Type B pancreatic cell (in vitro differentiated cells): ENCODE measurements around the gene TRPM3. TPM values are rescaled to one million over a fixed set of nuclear protein-coding genes. Genes with fewer than 3 reads are reported as not detected.
A peak's percentile ranks its signal among the peaks of the same experiment; 100 is the strongest.

ENCODE experiments used
- DNase-seq: peaks from one replicate; pipeline ENCODE4 v3.0.0; 2021; ENCODE audit warnings: mixed read lengths; ENCODE audit not compliant: unreplicated experiment; ENCODE audit errors: extremely low spot score
- H3K27ac Mint-ChIP-seq: 2 replicates; pipeline ENCODE4 v1.8.0; 2021; ENCODE audit warnings: mild to moderate bottlenecking, mixed read lengths
- H3K27me3 Mint-ChIP-seq: 2 replicates; pipeline ENCODE4 v1.8.0; 2021; ENCODE audit warnings: mixed read lengths
- H3K36me3 Mint-ChIP-seq: 2 replicates; pipeline ENCODE4 v1.8.0; 2021; ENCODE audit warnings: mixed read lengths
- H3K4me1 Mint-ChIP-seq: one replicate; pipeline ENCODE4 v1.8.0; 2021; ENCODE audit warnings: mixed read lengths; ENCODE audit not compliant: unreplicated experiment
- H3K4me3 Mint-ChIP-seq: 2 replicates; pipeline ENCODE4 v1.8.0; 2021; ENCODE audit warnings: mild to moderate bottlenecking, mixed read lengths
- H3K9me3 Mint-ChIP-seq: 2 replicates; pipeline ENCODE4 v1.8.0; 2021; ENCODE audit warnings: mixed read lengths
- microRNA-seq: library from miRNA; unstranded; fragments of <30 nt; microRNA quantifications from one replicate; pipeline ENCODE4, GENCODE V29; 2020
- total RNA-seq: library from RNA; stranded (reverse); gene quantifications from 2 replicates; pipeline ENCODE4 v1.2.1, GENCODE V29; 2021; ENCODE audit warnings: low replicate concordance
- TF ChIP-seq, protein P1 (sequence below): fragments of 200-600 bp; sonication (generic); conservative IDR thresholded peaks from 2 replicates; pipeline ENCODE4 v1.5.0; 2021; ENCODE audit warnings: antibody characterized with exemption, mild to moderate bottlenecking

TRPM3 gene
- total RNA-seq, 1 donor from 2014 or later: 17.0 TPM

DNA sequence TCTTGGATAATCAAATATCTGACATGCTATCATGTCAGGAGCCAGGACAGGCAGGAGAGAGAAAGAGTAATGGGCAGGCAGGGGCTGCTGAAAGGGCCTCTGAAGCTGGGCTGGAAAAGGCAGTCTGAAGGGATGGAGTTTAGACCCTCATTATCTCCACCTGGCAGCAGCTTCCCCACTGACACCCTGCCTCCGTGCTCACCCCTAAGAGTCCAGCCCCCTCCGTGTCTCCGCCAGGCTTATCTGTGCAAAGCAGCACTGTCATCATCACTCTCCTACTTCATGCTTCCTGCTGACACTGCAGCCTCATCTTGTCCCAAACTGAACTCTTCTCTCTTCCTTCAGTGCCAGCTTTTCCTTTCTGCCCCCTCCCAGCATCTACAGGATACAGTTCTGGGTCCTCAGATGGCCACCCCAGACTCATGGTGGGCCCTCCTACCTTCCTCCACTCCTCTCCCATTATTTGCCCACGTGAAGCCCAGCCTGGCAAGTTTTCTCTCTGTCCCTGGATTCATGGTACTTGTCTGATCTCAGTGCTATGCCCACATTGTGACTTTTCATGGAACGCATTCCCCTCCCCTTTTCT is 636.1 kb downstream of the TRPM3 start:
- Mint-ChIP-seq H3K9me3 (no peaks in the 10 kb centered on the region), H3K27ac (peak overlapping the region; percentile 67), H3K36me3 (no peaks in the 10 kb centered on the region), H3K27me3 (no peaks in the 10 kb centered on the region), H3K4me3 (no peak overlapping the region), H3K4me1 (peaks cover 22% of the 10 kb centered on the region)
- TF ChIP-seq, protein P1, sequence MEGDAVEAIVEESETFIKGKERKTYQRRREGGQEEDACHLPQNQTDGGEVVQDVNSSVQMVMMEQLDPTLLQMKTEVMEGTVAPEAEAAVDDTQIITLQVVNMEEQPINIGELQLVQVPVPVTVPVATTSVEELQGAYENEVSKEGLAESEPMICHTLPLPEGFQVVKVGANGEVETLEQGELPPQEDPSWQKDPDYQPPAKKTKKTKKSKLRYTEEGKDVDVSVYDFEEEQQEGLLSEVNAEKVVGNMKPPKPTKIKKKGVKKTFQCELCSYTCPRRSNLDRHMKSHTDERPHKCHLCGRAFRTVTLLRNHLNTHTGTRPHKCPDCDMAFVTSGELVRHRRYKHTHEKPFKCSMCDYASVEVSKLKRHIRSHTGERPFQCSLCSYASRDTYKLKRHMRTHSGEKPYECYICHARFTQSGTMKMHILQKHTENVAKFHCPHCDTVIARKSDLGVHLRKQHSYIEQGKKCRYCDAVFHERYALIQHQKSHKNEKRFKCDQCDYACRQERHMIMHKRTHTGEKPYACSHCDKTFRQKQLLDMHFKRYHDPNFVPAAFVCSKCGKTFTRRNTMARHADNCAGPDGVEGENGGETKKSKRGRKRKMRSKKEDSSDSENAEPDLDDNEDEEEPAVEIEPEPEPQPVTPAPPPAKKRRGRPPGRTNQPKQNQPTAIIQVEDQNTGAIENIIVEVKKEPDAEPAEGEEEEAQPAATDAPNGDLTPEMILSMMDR: no peak
- DNase-seq: no peak

DNA sequence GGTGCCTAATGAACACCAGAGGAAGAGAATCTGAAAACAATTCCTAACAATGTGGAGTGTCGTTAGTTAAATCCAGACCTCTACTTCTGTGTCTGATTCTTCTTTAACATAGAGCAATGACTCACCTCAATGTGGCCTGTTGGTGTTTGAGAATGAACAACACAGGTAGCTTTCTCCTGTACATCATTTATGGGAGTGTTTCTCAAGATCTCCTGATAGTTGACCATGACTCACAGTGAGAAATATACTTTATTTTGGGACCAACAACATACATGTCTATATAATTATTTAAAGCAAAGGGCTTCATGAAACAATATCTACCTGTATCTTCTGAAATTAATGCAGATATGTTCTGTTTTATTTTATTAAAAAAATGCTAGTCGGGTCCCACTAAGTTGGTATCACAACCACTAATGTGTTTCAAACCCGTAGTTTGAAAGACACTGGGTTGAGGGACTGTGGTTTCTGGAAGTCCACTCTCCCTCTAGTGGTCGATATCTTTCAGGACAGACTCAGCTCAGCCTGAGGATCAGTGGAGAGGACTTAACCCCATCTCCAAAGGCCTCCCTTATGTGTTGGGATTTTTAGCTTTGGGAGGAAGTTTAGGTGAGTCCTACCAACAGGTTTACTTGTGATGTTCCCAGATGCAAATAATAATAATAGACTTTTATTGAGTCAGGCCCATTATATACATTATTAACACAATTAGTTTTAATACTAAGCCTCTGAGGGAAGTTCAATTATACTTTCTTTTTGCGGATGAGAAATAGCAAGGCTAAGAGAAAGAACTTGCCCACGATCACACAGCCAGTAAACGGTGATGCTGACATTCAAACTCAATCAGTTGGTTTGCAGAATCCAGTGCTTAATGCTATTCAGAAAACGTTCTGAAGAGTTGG is 636.9 kb downstream of the TRPM3 start:
- no peaks in the 10 kb centered on the region for H3K9me3 Mint-ChIP-seq
- no peak for DNase-seq
- H3K27ac Mint-ChIP-seq: no peak overlapping the region
- no peaks in the 10 kb centered on the region for H3K36me3 Mint-ChIP-seq
- TF ChIP-seq, protein P1: peak; percentile 83
- H3K4me1 Mint-ChIP-seq: peaks cover 30% of the 10 kb centered on the region
- H3K4me3 Mint-ChIP-seq: no peak overlapping the region
- no peaks in the 10 kb centered on the region for H3K27me3 Mint-ChIP-seq

DNA sequence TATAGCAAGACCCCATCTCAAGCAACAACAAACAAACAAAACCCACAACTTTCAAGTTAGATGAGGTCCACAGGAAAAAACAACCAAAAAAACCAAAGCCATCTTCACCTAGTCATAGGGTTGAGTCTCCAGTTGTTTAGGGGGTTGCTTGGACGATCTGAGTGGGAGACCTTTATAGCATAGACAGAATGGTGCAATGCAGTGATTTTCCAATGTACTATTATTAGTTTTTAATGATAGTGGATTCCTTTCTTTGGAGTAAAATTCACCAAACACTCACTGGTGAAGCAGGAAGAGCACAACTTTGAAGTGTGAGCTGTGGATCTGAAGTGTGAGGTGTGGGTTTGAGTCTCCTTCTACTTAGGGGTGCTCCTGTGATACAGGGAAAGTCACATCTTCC is 640.0 kb downstream of the TRPM3 start:
- Mint-ChIP-seq H3K4me3 (peak overlapping the region; percentile 84), H3K27me3 (no peaks in the 10 kb centered on the region), H3K9me3 (no peaks in the 10 kb centered on the region), H3K4me1 (peaks cover 37% of the 10 kb centered on the region), H3K27ac (peak overlapping the region; percentile 98), H3K36me3 (no peaks in the 10 kb centered on the region)
- TF ChIP-seq, protein P1: no peak
- DNase-seq: no peak

DNA sequence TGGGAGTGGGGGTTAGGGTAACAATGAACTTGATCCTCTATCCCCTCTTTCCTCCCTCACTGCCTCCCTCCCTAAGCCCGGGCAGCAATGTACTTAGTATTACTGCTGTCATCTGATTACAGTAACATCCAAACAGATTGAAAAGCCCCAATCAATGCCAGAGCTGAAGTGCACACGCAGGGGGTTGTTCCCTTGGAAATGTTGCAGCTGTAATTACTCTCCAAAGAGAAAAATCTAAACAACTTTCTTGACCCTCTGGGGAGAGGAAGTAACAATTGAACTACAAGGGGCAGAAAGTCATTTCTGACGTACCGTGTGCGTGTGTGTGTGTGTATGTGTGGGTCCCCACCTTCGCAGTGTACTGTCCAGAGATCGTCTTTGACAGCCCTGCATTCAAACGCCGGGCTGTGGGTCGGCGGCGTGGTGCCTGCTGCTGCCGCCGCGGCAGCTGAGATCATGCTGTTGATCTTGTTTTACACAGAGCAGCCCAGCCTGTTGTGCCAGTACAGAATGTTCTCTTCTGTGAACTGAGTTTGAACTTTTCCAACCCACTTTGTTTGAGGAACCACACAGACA is 640.9 kb downstream of the TRPM3 start:
- H3K4me3 Mint-ChIP-seq: peak overlapping the region; percentile 84
- H3K9me3 Mint-ChIP-seq: no peaks in the 10 kb centered on the region
- H3K27ac Mint-ChIP-seq: peak overlapping the region; percentile 98
- DNase-seq: no peak
- H3K27me3 Mint-ChIP-seq: no peaks in the 10 kb centered on the region
- TF ChIP-seq, protein P1: no peak
- H3K36me3 Mint-ChIP-seq: no peaks in the 10 kb centered on the region
- peaks cover 31% of the 10 kb centered on the region for H3K4me1 Mint-ChIP-seq

DNA sequence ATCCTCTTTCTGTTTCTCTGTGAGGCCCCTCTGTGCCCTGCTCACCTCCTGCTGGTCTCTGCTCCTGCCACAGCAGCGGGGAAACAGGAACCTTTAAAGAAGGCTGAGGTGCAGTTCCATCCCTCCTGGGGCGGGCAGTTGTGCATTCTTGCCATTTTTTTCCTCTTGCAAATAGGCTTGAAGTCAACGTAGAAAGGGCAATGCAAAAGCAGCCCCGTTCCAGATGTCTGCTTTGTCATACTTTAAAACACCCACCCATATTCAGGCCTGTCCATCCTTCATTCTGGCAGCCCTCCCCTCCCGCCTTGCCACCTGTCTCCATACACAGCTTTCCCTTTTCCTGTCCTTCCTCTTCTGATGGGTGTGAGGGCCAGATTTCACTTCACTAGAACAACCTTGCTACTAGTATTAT is 641.5 kb downstream of the TRPM3 start:
- H3K27ac Mint-ChIP-seq: peak overlapping the region; percentile 98
- peak overlapping the region; percentile 84 for H3K4me3 Mint-ChIP-seq
- H3K9me3 Mint-ChIP-seq: no peaks in the 10 kb centered on the region
- H3K27me3 Mint-ChIP-seq: no peaks in the 10 kb centered on the region
- peaks cover 33% of the 10 kb centered on the region for H3K4me1 Mint-ChIP-seq
- TF ChIP-seq, protein P1: no peak
- H3K36me3 Mint-ChIP-seq: no peaks in the 10 kb centered on the region
- no peak for DNase-seq

Small RNAs within 50 kb of the gene (microRNA-seq; reads per million reads assigned to microRNA genes)
- 357 reads per million, percentile 74 among the genes with 10 or more reads in this experiment for gene MIR204
